Pancreas (tissue), 10 donors: ENCODE measurements around the gene ASIC2. TPM values are rescaled to one million over a fixed set of nuclear protein-coding genes. Genes with fewer than 3 reads are reported as not detected.

ENCODE experiments used
- ATAC-seq, 4 donors: fragments of 200-7000 bp; cut with Tn5 transposase; one replicate each; pipeline versions ENCODE4 v1.8.0 to v1.9.1; 2020; ENCODE audit warnings: mild to moderate bottlenecking in 4 of 4, moderate library complexity in 4 of 4
- DNase-seq, 6 donors: peaks; one replicate each; pipeline ENCODE4 v3.0.0-alpha.2; 2020
- FAIRE-seq: peaks from 2 replicates; lab custom pipeline; 2012; peaks lifted over from hg19 to GRCh38; lab: Jason Lieb, UNC
- H3K27ac ChIP-seq, 4 donors: fragments of 200-600 bp; sonication (generic); 1 replicate in 3 of 4; 2 replicates in 1 of 4; pipeline versions ENCODE4 v1.5.0 to v1.8.0; 2020
- H3K27me3 ChIP-seq, 4 donors: fragments of 200-600 bp; one replicate each; pipeline ENCODE4 v1.8.0; 2021
- H3K36me3 ChIP-seq, 3 donors: fragments of 200-600 bp; sonication (generic) in 1 of 3; one replicate each; pipeline versions ENCODE4 v1.5.0 to v1.8.0; 2020 to 2021
- H3K4me1 ChIP-seq, 3 donors: fragments of 200-600 bp; one replicate each; pipeline ENCODE4 v1.8.0; 2021
- H3K4me3 ChIP-seq, 4 donors: fragments of 200-600 bp; sonication (generic) in 2 of 4; one replicate each; pipeline versions ENCODE4 v1.5.0 to v1.8.0; 2020 to 2021
- H3K9me3 ChIP-seq, 4 donors: fragments of 200-600 bp; one replicate each; pipeline ENCODE4 v1.8.0; 2021
- WGBS, 2 donors: extraction: QIAGEN DNeasy Blood & Tissue Kit; methylation state at CpG; one replicate each; pipeline ENCODE4 v1.1.7; 2013; 5-methylcytosine and 5-hydroxymethylcytosine counted together
- intact Hi-C, 3 donors: fragments of 100-400 bp; cut with DNase I; formaldehyde crosslinking; loops; one replicate each; pipeline versions ENCODE4 v1.11.1 to v1.14.2; 2022
- polyA plus RNA-seq, 2 donors: library from polyadenylated mRNA; stranded (reverse); fragments of 200-250 nt; gene quantifications; one replicate each; pipeline ENCODE4 v1.2.3, GENCODE V29; 2013
- total RNA-seq, 6 donors: library from RNA; stranded (reverse); fragmentation: NEBNext Ultra II Directional in 4 of 6; extraction: Animal tissue kit (Norgen Biotek cat#: 25700) in 4 of 6; gene quantifications; one replicate each; pipeline versions ENCODE4 v1.2.1 to v1.2.4, GENCODE V29; 2021 to 2023
- TF ChIP-seq, protein P1 (sequence below), 4 donors: fragments of 200-600 bp; sonication (generic) in 3 of 4; IDR thresholded peaks; one replicate each; pipeline versions ENCODE4 v1.5.0 to v1.8.0; 2021; ENCODE audit warnings: antibody characterized with exemption in 4 of 4
- donor health status: healthy with polysubstance abuse.
- donor health status: DM: no; HTN: no; CAD: no; lungs with moderate emphysema.
- donor health status: DM: no; HTN: no; CAD: no.
- donor health status: control.
- donor health status: control.
- donor health status: Bipolar disorder and iron deficiency.
- donor health status: DM: yes; HTN: yes; CAD: no.
- donor health status: DM: no; HTN: no; CAD: no.
- donor health status: DM: no; HTN: no; CAD: no.
- donor health status: DM: yes; HTN: yes; CAD: no.

ASIC2 gene
- total and polyA plus RNA-seq, 8 donors, result 0.09 to 0.14 (median 0.09) TPM; not detected in 5

DNA sequence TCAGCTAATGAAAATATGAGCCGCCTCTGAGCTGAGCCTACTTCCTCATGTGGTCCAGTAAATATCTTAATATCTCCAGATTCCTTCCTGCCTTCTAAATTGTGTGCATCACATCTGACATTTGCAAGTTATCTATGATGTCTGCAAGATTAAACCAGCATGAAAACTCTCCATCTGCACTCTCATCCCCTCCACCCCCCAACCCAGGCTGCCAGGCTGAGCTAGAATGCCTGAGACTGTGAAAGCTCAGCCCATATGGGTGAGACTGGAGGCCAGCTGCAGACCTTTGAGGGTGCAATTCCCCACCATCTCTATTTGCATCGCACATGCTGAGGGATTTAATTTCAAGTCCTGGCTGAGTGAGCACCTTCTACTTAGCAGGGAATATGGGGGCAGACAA, 82.8 kb downstream of the ASIC2 start:
- H3K27me3 ChIP-seq, result no peaks in the 10 kb centered on the region
- no peak overlapping the region for H3K27ac ChIP-seq
- H3K4me3 ChIP-seq, result no peak overlapping the region
- H3K36me3 ChIP-seq, result no peaks in the 10 kb centered on the region
- ATAC-seq, result no peak
- intact Hi-C loops, result no loop called here
- H3K9me3 ChIP-seq, result no peaks in the 10 kb centered on the region
- TF ChIP-seq, protein P1, sequence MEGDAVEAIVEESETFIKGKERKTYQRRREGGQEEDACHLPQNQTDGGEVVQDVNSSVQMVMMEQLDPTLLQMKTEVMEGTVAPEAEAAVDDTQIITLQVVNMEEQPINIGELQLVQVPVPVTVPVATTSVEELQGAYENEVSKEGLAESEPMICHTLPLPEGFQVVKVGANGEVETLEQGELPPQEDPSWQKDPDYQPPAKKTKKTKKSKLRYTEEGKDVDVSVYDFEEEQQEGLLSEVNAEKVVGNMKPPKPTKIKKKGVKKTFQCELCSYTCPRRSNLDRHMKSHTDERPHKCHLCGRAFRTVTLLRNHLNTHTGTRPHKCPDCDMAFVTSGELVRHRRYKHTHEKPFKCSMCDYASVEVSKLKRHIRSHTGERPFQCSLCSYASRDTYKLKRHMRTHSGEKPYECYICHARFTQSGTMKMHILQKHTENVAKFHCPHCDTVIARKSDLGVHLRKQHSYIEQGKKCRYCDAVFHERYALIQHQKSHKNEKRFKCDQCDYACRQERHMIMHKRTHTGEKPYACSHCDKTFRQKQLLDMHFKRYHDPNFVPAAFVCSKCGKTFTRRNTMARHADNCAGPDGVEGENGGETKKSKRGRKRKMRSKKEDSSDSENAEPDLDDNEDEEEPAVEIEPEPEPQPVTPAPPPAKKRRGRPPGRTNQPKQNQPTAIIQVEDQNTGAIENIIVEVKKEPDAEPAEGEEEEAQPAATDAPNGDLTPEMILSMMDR (IDR thresholded peaks at IDR 0.05), result no peak
- DNase-seq, result no peak
- 67 to 71% methylated on average over 2 of the region's 2 CpGs for WGBS, 2 donors
- FAIRE-seq, result no peak
- no peaks in the 10 kb centered on the region for H3K4me1 ChIP-seq

DNA sequence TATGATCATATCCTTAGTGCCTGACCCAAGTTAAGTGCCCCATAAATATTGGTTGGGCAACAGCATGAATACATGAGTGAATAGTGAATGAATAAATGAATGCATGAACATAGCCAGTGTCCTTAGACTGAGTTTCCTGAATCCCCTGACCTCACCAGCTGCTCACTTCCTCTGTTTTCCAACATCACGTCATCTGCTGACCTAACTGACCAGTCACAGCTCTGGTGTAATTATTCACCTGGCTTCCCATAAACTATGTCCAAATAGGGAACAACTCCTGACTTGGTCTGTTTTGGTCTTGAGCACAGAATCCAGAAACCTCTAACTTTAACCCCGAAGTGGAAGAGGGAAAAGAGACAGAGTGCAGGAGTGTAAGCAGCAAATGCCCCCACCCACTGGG, 83.4 kb downstream of the ASIC2 start:
- WGBS, 2 donors, result 26 to 27% methylated on average over 2 of the region's 2 CpGs
- Histone ChIP-seq H3K27me3 (no peaks in the 10 kb centered on the region), H3K9me3 (no peaks in the 10 kb centered on the region), H3K4me1 (no peaks in the 10 kb centered on the region), H3K4me3 (no peak overlapping the region), H3K36me3 (no peaks in the 10 kb centered on the region), H3K27ac (no peak overlapping the region)
- TF ChIP-seq, protein P1 (IDR thresholded peaks at IDR 0.05), result no peak
- DNase-seq (no peak), ATAC-seq (no peak), FAIRE-seq (no peak)
- intact Hi-C loops, result no loop called here

DNA sequence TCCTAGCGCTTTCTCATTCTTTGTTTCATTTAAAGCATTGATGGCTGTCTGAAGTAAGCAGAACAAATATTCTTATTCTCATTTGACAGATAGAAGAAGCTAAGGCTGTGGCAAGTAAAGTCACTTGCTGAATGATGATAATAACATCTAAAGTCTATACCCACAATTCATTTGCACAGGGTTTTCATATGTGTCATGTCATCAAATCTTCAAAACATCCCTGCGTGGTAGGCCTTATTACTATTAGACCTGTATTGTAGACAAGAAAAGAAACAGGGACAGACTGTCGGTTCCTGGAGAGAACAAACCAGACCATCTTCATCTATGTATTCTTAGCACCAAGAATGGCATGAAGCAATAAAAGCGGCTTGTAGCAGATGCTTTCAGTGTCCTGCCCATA, 85.9 kb downstream of the ASIC2 start:
- TF ChIP-seq, protein P1 (IDR thresholded peaks at IDR 0.05), result no peak
- no peaks in the 10 kb centered on the region for H3K27me3 ChIP-seq
- ATAC-seq (no peak), FAIRE-seq (no peak), DNase-seq (no peak)
- intact Hi-C loops, result no loop called here
- no peak overlapping the region for H3K4me3 ChIP-seq
- no peaks in the 10 kb centered on the region for H3K36me3 ChIP-seq
- 76 to 91% methylated on average over 4 of the region's 4 CpGs for WGBS, 2 donors
- H3K27ac ChIP-seq, result no peak overlapping the region
- H3K4me1 ChIP-seq, result no peaks in the 10 kb centered on the region
- H3K9me3 ChIP-seq, result no peaks in the 10 kb centered on the region

DNA sequence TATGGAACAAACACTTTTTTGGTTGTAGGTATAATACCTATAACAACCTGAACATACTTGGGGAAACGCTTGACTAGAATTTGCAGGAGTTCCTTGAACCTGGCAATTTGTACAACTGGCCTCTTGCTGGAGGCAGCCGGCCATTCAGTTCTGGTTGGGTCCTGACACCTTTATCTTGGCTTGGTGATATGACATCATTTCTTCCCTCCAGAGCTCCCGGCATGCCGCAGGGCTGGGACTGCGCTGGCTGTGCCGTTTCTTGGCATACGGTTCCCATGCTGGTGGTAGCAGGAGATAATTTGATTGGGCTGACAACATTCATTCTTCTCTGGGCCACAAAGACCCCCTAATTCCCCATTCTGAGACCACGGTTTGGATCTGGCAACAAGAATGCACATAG, 87.5 kb downstream of the ASIC2 start:
- Histone ChIP-seq H3K27ac (no peak overlapping the region), H3K36me3 (no peaks in the 10 kb centered on the region), H3K4me1 (no peaks in the 10 kb centered on the region), H3K27me3 (no peaks in the 10 kb centered on the region), H3K4me3 (no peak overlapping the region), H3K9me3 (no peaks in the 10 kb centered on the region)
- no peak for DNase-seq
- no peak for ATAC-seq
- WGBS, 2 donors, result 71 to 79% methylated on average over 8 of the region's 8 CpGs
- TF ChIP-seq, protein P1 (IDR thresholded peaks at IDR 0.05), result no peak
- no peak for FAIRE-seq
- intact Hi-C loops, result no loop called here

DNA sequence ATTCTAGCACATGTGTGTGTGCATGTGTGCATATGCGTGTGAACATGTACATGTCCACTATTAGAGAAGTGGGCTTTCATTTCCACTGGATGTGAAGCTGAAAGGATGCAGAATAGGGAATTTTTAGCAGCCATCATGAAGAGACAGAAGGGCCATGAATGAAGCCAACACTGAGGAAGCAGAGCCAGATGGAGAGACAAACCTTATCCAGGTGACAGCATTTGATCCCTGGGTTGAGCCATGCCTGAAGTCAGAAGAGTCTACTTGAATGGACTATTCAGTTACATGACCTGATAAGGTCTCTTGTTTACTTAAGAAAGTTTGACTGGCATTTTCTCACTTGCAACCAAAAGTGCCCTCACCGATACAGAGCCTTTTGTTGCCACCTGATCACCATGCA, 88.4 kb downstream of the ASIC2 start:
- DNase-seq (no peak), FAIRE-seq (no peak), ATAC-seq (no peak)
- Histone ChIP-seq H3K4me3 (no peak overlapping the region), H3K27ac (no peak overlapping the region), H3K36me3 (no peaks in the 10 kb centered on the region), H3K27me3 (no peaks in the 10 kb centered on the region), H3K9me3 (no peaks in the 10 kb centered on the region), H3K4me1 (no peaks in the 10 kb centered on the region)
- 67 to 75% methylated on average over 2 of the region's 2 CpGs for WGBS, 2 donors
- intact Hi-C loops, result no loop called here
- TF ChIP-seq, protein P1 (IDR thresholded peaks at IDR 0.05), result no peak
